ENCODE measurements around the gene STIM2.

STIM2 gene

DNA sequence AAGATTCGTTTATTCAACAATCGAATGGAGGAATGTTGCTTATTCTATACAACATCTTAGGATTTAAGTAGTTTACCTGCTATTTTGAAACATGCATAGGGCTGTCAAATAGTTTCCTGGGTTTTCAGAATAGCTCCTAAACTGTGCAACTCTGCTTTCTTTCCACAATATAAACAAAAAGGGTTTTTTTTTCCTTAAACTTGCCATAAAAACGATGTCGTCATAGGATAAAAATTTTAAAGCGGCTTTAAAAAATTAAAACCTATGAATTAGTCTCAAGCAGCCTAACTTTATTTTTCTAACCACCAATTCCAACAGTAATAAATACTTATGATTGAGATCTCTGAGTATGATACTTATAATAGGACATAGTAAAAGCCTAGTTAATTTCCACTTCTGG is 21.6 kb upstream of the STIM2 start:
- Histone ChIP-seq H3K36me3 (ENCODE audit: control insufficient read depth, insufficient read depth, low read length) (no peaks in the 10 kb centered on the region), H3K4me1 (ENCODE audit: control insufficient read depth, insufficient read depth, low read length) (no peaks in the 10 kb centered on the region), H3K4me3 (ENCODE audit: low read depth, low read length) (no peak overlapping the region), H3K9ac (ENCODE audit: low read depth, low read length) (no peak overlapping the region), H3K27me3 (ENCODE audit: control insufficient read depth, insufficient read depth, low read length) (peaks cover 2% of the 10 kb centered on the region), H3K9me3 (ENCODE audit: control insufficient read depth, insufficient read depth, low read length) (no peaks in the 10 kb centered on the region)

DNA sequence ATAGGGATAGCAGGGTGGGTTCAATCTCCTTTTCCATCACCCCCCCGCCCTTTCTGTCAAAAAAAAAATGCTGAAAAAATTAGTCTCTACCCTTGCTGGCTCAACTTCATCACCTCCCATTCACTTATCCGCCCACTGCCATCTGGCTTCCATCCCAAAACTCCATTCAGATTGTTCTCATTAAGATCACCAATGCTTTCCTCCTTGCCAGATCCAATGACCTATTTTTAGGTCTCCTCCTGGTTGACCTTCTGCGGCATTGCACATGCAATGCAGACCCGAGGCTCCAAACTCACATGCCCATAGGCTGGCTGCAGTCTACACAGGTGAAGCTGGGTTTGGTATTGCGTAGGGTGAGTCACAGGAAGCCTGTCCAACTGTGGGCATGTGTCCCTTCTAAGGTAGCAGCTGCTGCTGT is 21.1 kb upstream of the STIM2 start:
- no peaks in the 10 kb centered on the region for H3K9me3 ChIP-seq (ENCODE audit: control insufficient read depth, insufficient read depth, low read length)
- H3K4me3 ChIP-seq (ENCODE audit: low read depth, low read length) = no peak overlapping the region
- H3K4me1 ChIP-seq (ENCODE audit: control insufficient read depth, insufficient read depth, low read length) = no peaks in the 10 kb centered on the region
- H3K9ac ChIP-seq (ENCODE audit: low read depth, low read length) = no peak overlapping the region
- peaks cover 2% of the 10 kb centered on the region for H3K27me3 ChIP-seq (ENCODE audit: control insufficient read depth, insufficient read depth, low read length)
- H3K36me3 ChIP-seq (ENCODE audit: control insufficient read depth, insufficient read depth, low read length) = no peaks in the 10 kb centered on the region

DNA sequence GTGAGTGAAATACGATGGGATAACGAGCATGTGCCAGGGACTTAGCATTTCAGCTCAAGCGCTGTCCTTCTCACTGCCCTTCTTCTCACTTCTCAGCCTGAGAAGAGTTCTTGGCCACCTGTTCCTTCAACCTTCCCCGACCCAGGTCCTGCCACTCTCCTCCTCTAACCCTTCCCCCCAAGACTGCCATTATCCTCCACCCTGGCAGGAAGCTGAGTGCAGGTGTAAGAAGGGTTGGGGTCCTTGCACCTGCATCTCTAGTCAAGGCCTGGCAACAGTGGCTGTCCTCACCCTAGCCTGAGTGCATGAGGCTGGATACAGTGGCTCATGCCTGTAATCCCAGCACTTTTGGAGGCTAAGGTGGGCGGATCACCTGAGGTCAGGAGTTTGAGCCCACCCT is 19.9 kb upstream of the STIM2 start:
- no peak overlapping the region for H3K9ac ChIP-seq (ENCODE audit: low read depth, low read length)
- no peaks in the 10 kb centered on the region for H3K4me1 ChIP-seq (ENCODE audit: control insufficient read depth, insufficient read depth, low read length)
- H3K4me3 ChIP-seq (ENCODE audit: low read depth, low read length) = no peak overlapping the region
- H3K36me3 ChIP-seq (ENCODE audit: control insufficient read depth, insufficient read depth, low read length) = no peaks in the 10 kb centered on the region
- H3K9me3 ChIP-seq (ENCODE audit: control insufficient read depth, insufficient read depth, low read length) = no peaks in the 10 kb centered on the region
- peaks cover 2% of the 10 kb centered on the region for H3K27me3 ChIP-seq (ENCODE audit: control insufficient read depth, insufficient read depth, low read length)

DNA sequence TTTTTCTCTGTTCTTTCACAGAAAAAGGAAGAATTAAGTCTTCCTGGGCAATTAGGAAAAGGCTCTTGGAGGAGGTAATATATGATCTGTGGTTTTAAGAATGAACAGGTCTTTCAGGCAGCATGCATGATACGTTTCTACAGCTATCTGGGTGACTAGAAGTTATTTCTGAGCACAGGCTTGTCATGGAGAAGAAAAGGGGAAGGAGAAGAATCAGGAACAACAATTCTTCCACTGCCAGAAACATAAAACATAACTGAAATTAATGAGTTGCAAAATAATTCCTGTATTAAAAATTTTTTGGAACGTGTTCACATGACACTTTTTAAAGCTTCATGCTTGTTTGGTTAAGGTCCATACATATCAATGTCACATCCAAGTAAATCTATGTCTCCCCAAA is 17.7 kb upstream of the STIM2 start:
- Histone ChIP-seq H3K27me3 (ENCODE audit: control insufficient read depth, insufficient read depth, low read length) (no peaks in the 10 kb centered on the region), H3K9ac (ENCODE audit: low read depth, low read length) (no peak overlapping the region), H3K4me3 (ENCODE audit: low read depth, low read length) (no peak overlapping the region), H3K4me1 (ENCODE audit: control insufficient read depth, insufficient read depth, low read length) (no peaks in the 10 kb centered on the region), H3K9me3 (ENCODE audit: control insufficient read depth, insufficient read depth, low read length) (no peaks in the 10 kb centered on the region), H3K36me3 (ENCODE audit: control insufficient read depth, insufficient read depth, low read length) (no peaks in the 10 kb centered on the region)

DNA sequence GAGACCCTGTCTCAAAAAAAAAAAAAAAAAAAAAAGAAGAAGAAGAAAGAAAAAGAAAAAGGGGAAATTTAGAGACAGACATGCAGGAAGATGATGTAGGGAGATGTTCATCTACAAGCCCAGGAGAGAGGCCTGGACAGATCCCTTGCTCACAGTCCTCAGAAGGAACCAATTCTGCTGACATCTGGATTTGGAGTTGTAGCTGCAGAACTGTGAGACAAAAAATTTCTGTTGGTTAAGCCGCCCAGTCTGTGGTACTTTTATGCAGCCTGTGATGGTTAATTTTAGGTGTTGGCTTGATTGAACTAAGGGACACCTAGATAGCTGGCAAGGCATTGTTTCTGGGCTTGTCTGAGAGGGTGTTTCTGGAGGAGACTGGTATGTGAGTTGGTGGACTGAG is 10.1 kb upstream of the STIM2 start:
- H3K9me3 ChIP-seq (ENCODE audit: control insufficient read depth, insufficient read depth, low read length) = no peaks in the 10 kb centered on the region
- H3K4me3 ChIP-seq (ENCODE audit: low read depth, low read length) = no peak overlapping the region
- no peaks in the 10 kb centered on the region for H3K4me1 ChIP-seq (ENCODE audit: control insufficient read depth, insufficient read depth, low read length)
- no peaks in the 10 kb centered on the region for H3K36me3 ChIP-seq (ENCODE audit: control insufficient read depth, insufficient read depth, low read length)
- no peaks in the 10 kb centered on the region for H3K27me3 ChIP-seq (ENCODE audit: control insufficient read depth, insufficient read depth, low read length)
- no peak overlapping the region for H3K9ac ChIP-seq (ENCODE audit: low read depth, low read length)

DNA sequence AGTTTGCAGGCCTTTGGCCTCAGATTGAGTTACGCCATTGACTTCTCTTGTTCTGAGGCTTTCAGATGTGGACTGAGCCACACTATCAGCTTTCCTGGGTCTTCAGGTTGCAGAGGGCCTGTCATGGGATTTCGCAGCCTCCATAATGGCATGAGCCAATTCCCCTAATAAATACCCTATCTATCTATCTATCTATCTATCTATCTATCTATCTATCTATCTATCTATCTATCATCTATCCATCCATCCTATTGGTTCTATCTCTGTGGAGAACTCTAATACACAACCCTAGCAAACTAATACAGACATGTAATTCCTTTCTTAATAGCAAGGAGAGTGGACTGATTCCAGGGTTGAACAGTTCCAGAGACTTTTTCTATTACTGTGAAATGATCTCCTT is 9.5 kb upstream of the STIM2 start:
- no peak overlapping the region for H3K9ac ChIP-seq (ENCODE audit: low read depth, low read length)
- H3K27me3 ChIP-seq (ENCODE audit: control insufficient read depth, insufficient read depth, low read length) = no peaks in the 10 kb centered on the region
- H3K9me3 ChIP-seq (ENCODE audit: control insufficient read depth, insufficient read depth, low read length) = no peaks in the 10 kb centered on the region
- H3K4me3 ChIP-seq (ENCODE audit: low read depth, low read length) = no peak overlapping the region
- no peaks in the 10 kb centered on the region for H3K36me3 ChIP-seq (ENCODE audit: control insufficient read depth, insufficient read depth, low read length)
- H3K4me1 ChIP-seq (ENCODE audit: control insufficient read depth, insufficient read depth, low read length) = no peaks in the 10 kb centered on the region

DNA sequence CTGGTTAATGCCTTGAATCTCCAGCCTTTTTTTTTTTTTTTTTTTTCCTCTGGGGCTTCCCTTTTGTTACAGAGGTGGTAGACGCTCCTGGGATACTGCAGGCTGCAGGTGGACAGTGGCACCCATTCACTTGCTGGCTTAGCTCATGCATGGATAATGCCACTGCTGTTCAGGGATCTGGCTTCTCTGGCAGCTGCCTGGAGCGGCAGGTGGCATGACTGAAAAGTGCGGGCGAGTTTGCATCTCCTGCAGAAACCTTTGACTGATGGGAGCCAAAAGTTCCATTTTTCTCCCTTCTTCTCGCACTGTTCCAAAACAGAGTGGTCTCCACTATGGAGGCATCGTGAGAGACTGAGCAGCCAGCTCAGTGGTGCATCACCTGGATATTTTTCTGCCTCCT is 5.9 kb upstream of the STIM2 start:
- no peaks in the 10 kb centered on the region for H3K9me3 ChIP-seq (ENCODE audit: control insufficient read depth, insufficient read depth, low read length)
- no peaks in the 10 kb centered on the region for H3K36me3 ChIP-seq (ENCODE audit: control insufficient read depth, insufficient read depth, low read length)
- H3K9ac ChIP-seq (ENCODE audit: low read depth, low read length) = no peak overlapping the region
- H3K4me3 ChIP-seq (ENCODE audit: low read depth, low read length) = no peak overlapping the region
- H3K4me1 ChIP-seq (ENCODE audit: control insufficient read depth, insufficient read depth, low read length) = peaks cover 12% of the 10 kb centered on the region
- H3K27me3 ChIP-seq (ENCODE audit: control insufficient read depth, insufficient read depth, low read length) = peaks cover 8% of the 10 kb centered on the region

DNA sequence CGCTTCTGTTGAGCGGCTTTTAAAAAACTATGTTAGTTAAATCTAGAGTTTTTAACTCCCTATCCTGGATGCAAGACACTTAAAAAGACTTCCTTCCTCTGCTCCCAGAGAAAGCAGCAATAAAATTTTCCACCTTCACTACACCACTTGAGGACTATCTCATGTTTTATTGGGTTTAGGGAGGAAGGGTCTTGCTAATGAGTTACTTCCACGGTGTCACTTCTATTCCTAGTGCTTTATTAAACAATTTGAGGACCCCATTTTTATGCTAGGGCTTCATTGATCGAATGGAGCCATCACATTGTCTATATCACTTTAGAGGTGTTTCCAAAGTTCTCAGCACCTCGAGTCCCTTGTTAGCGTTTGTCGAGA is 3.7 kb upstream of the STIM2 start:
- Histone ChIP-seq H3K9me3 (ENCODE audit: control insufficient read depth, insufficient read depth, low read length) (no peaks in the 10 kb centered on the region), H3K4me3 (ENCODE audit: low read depth, low read length) (peak overlapping the region; percentile 94), H3K9ac (ENCODE audit: low read depth, low read length) (peak overlapping the region; percentile 60), H3K36me3 (ENCODE audit: control insufficient read depth, insufficient read depth, low read length) (no peaks in the 10 kb centered on the region), H3K4me1 (ENCODE audit: control insufficient read depth, insufficient read depth, low read length) (peaks cover 15% of the 10 kb centered on the region), H3K27me3 (ENCODE audit: control insufficient read depth, insufficient read depth, low read length) (peaks cover 8% of the 10 kb centered on the region)

DNA sequence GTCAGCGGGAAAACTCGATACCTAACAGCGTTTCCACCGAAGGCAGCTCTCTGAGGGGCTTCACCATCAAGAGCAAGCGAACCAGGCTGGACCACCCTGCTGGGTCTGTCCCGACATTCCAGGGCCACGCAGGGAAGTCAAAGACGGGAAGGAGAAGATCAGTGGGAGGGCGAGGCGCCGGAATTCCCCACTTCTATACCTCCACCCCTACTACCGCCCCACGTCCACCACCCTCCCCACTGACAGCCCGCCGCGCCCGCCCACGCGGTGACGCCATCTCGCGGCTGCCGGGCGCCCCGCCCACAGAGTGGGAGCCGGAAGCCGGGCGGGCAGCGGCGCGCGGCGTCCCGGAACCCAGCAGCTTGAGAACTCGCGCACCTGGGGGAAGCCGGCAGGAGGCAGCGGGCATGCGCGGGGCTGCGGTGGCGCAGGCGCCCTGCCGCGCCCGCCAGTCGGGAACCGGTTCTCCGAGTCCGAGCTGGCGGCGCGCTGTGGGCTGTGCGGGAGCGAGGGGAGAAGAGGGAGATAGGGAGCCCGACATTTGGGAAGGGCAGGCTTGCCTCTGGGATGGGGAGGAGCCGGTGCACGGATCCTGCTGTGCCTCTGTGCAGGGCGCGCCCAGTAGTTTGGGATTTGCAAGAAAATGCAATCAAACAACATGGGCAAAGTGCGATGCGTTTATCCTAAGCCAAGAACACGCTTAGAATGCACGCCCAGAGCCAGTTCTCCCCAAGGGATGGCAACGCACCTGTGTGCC is 3.2 kb upstream of the STIM2 start:
- H3K9me3 ChIP-seq (ENCODE audit: control insufficient read depth, insufficient read depth, low read length) = no peaks in the 10 kb centered on the region

DNA sequence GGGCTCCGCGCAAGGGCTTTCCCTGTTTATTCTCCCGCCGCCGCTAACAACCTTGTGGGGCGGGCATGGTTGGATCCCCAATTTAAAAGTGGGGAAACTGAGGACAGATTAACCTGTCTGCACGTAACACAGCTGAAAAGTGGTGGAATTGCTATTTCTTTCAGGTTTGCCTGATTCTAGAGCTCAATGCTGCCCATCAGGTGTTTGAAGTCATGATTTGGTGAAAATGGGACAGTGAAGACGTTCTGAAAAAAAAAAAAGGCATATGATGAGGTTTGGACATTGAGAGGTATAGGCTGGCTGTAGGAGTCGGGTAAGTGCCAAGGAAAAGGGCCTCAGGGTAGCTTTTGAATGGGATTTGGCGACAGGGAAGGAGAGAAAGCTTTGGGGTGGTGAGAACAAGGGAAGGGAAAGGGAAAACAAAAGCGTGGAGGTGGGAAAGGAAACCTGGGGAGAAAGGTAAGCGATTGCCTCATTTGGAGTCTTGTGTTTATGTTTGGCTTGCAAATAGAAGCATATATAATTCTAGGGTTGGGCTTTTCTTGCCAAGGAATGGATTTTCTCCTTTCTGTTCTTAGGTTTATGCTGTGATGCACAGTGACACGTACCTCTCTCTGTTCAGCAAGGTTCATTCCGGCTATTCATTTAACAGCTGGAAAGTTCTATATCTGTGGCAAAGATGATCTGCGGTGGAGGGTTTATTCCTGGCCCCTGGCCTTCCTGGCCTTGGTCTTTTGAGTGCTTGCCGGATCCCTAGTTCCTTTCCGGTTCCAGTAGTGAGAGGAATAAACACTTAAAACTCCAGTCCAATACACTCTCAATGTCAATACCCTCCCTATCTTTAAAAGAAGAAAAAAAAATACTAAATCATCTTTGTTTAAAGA is 2.4 kb upstream of the STIM2 start:
- H3K4me1 ChIP-seq (ENCODE audit: control insufficient read depth, insufficient read depth, low read length) = peaks cover 15% of the 10 kb centered on the region
- peak overlapping the region; percentile 94 for H3K4me3 ChIP-seq (ENCODE audit: low read depth, low read length)
- peak overlapping the region; percentile 79 for H3K9ac ChIP-seq (ENCODE audit: low read depth, low read length)
- H3K27me3 ChIP-seq (ENCODE audit: control insufficient read depth, insufficient read depth, low read length) = peaks cover 21% of the 10 kb centered on the region
- no peaks in the 10 kb centered on the region for H3K9me3 ChIP-seq (ENCODE audit: control insufficient read depth, insufficient read depth, low read length)
- no peaks in the 10 kb centered on the region for H3K36me3 ChIP-seq (ENCODE audit: control insufficient read depth, insufficient read depth, low read length)

More for the DNA sequence above, 3.2 kb upstream of the STIM2 start:
- H3K4me3 ChIP-seq (ENCODE audit: low read depth, low read length) = peak overlapping the region; percentile 94
- H3K27me3 ChIP-seq (ENCODE audit: control insufficient read depth, insufficient read depth, low read length) = peaks cover 13% of the 10 kb centered on the region
- peak overlapping the region; percentile 79 for H3K9ac ChIP-seq (ENCODE audit: low read depth, low read length)
- peaks cover 15% of the 10 kb centered on the region for H3K4me1 ChIP-seq (ENCODE audit: control insufficient read depth, insufficient read depth, low read length)
- no peaks in the 10 kb centered on the region for H3K36me3 ChIP-seq (ENCODE audit: control insufficient read depth, insufficient read depth, low read length)

DNA sequence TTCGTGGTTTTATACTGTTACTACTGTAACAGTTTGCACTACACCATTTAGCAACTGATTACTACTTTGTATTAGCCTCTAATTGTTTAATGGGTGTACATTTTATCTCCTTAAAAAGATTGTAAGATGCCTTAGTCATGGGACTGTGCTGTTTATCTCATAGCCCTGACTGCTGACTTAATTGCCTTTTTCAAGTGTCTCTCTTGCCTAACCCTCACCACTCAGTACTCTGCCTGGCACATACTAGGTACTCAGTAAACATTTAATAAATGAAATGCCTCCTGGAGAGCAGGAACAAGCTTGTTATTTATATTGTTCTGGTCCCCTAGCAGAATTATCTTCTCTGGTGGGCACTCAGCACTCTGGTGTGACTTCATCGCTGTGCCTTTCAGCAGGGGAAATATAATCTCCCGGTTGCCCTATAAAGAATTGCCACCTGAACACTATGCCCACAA is 1.7 kb upstream of the STIM2 start:
- peaks cover 28% of the 10 kb centered on the region for H3K27me3 ChIP-seq (ENCODE audit: control insufficient read depth, insufficient read depth, low read length)
- no peak overlapping the region for H3K9ac ChIP-seq (ENCODE audit: low read depth, low read length)
- peaks cover 15% of the 10 kb centered on the region for H3K4me1 ChIP-seq (ENCODE audit: control insufficient read depth, insufficient read depth, low read length)
- H3K4me3 ChIP-seq (ENCODE audit: low read depth, low read length) = no peak overlapping the region
- H3K36me3 ChIP-seq (ENCODE audit: control insufficient read depth, insufficient read depth, low read length) = no peaks in the 10 kb centered on the region
- no peaks in the 10 kb centered on the region for H3K9me3 ChIP-seq (ENCODE audit: control insufficient read depth, insufficient read depth, low read length)

DNA sequence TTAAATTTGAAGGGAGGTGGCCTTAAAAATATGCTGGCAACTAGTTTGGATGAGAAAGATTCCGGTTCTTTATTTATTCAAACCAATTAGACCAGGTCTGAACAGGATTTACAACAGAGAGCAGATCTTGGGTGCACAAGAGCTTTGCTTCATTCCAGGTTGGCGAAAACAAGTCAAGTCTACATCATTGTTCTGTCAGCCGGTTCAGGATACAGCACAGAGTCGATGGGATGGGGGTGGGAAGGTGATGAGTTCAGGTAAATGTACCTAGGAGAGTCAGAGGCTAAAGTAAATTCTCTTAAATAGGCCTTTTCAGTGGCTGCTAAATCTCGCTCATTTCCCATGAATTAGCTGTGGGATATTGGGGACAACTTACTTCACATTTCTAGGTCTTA is 882 bp upstream of the STIM2 start:
- H3K9me3 ChIP-seq (ENCODE audit: control insufficient read depth, insufficient read depth, low read length) = no peaks in the 10 kb centered on the region
- H3K27me3 ChIP-seq (ENCODE audit: control insufficient read depth, insufficient read depth, low read length) = peaks cover 31% of the 10 kb centered on the region
- peaks cover 15% of the 10 kb centered on the region for H3K4me1 ChIP-seq (ENCODE audit: control insufficient read depth, insufficient read depth, low read length)
- H3K36me3 ChIP-seq (ENCODE audit: control insufficient read depth, insufficient read depth, low read length) = no peaks in the 10 kb centered on the region
- H3K4me3 ChIP-seq (ENCODE audit: low read depth, low read length) = peak overlapping the region; percentile 65
- H3K9ac ChIP-seq (ENCODE audit: low read depth, low read length) = peak overlapping the region; percentile 18

Data from iPS-15b (cell line).